ENCODE measurements around the gene HOXA3.

Gene HOXA3

GRCh38 chr7:27116962-27117886 is 35.2 kb downstream of the HOXA3 start:
- peaks cover 95% of the 10 kb centered on the region for H3K27me3 ChIP-seq
- no peaks in the 10 kb centered on the region for H3K9me3 ChIP-seq
- no peak for DNase-seq
- no peak overlapping the region for H3K4me3 ChIP-seq (ENCODE audit: low read depth, low read length)
- TF ChIP-seq CTCF (IDR thresholded peaks at IDR 0.05; ENCODE audit: low read depth, low read length) = no peak
- no peaks in the 10 kb centered on the region for H3K4me1 ChIP-seq
- no peaks in the 10 kb centered on the region for H3K36me3 ChIP-seq

GRCh38 chr7:27116031-27116961 is 36.1 kb downstream of the HOXA3 start:
- Histone ChIP-seq H3K36me3 (no peaks in the 10 kb centered on the region), H3K9me3 (no peaks in the 10 kb centered on the region), H3K4me1 (no peaks in the 10 kb centered on the region), H3K4me3 (ENCODE audit: low read depth, low read length) (no peak overlapping the region), H3K27me3 (peaks cover 95% of the 10 kb centered on the region)
- TF ChIP-seq CTCF (IDR thresholded peaks at IDR 0.05; ENCODE audit: low read depth, low read length) = no peak
- no peak for DNase-seq

- H3K36me3 ChIP-seq = no peaks in the 10 kb centered on the region
- no peaks in the 10 kb centered on the region for H3K9me3 ChIP-seq
- H3K4me1 ChIP-seq = no peaks in the 10 kb centered on the region
- H3K27me3 ChIP-seq = peaks cover 95% of the 10 kb centered on the region
- no peak overlapping the region for H3K4me3 ChIP-seq (ENCODE audit: low read depth, low read length)
- DNase-seq = no peak
- no peak for TF ChIP-seq CTCF (IDR thresholded peaks at IDR 0.05; ENCODE audit: low read depth, low read length)
Measured at GRCh38 chr7:27115221-27116026, 37.0 kb downstream of the HOXA3 start.

GRCh38 chr7:27114881-27115220 is 37.5 kb downstream of the HOXA3 start:
- no peaks in the 10 kb centered on the region for H3K4me1 ChIP-seq
- peaks cover 95% of the 10 kb centered on the region for H3K27me3 ChIP-seq
- DNase-seq = no peak
- no peak for TF ChIP-seq CTCF (IDR thresholded peaks at IDR 0.05; ENCODE audit: low read depth, low read length)
- H3K36me3 ChIP-seq = no peaks in the 10 kb centered on the region
- H3K9me3 ChIP-seq = no peaks in the 10 kb centered on the region
- H3K4me3 ChIP-seq (ENCODE audit: low read depth, low read length) = no peak overlapping the region

GRCh38 chr7:27113991-27114769 is 38.2 kb downstream of the HOXA3 start:
- no peaks in the 10 kb centered on the region for H3K4me1 ChIP-seq
- no peak for TF ChIP-seq CTCF (IDR thresholded peaks at IDR 0.05; ENCODE audit: low read depth, low read length)
- no peak overlapping the region for H3K4me3 ChIP-seq (ENCODE audit: low read depth, low read length)
- no peaks in the 10 kb centered on the region for H3K36me3 ChIP-seq
- H3K9me3 ChIP-seq = no peaks in the 10 kb centered on the region
- no peak for DNase-seq
- H3K27me3 ChIP-seq = peaks cover 95% of the 10 kb centered on the region
